ENCODE data around the gene WNT1.

GRCh38 chr12:48930475-48930874 lies 47.6 kb upstream of the WNT1 start:
- no peak for TF ChIP-seq CTCF (IDR thresholded peaks at IDR 0.05 in 4 of 5, conservative IDR thresholded peaks at IDR 0.05 in 1 of 5)
- no peak for TF ChIP-seq POLR2A (IDR thresholded peaks at IDR 0.05)
